Testis (tissue), 3 donors: Measurements from ENCODE around the gene UBAC1. TPM values are rescaled to one million over a fixed set of nuclear protein-coding genes. Genes with fewer than 3 reads are reported as not detected.
"Not testable (repeated sequence)": the region's sequence is repeated elsewhere in the genome, so short reads cannot be mapped to it uniquely, and the experiment has no call there.

Experiments used
- DNase-seq: peaks from one replicate; pipeline ENCODE4 v3.0.0-alpha.2; 2019
- H3K27ac ChIP-seq, 2 donors: fragments of 200-600 bp; sonication (generic); one replicate each; pipeline ENCODE4 v1.5.1; 2019
- H3K27me3 ChIP-seq: fragments of 200-600 bp; sonication (generic); one replicate; pipeline ENCODE4 v1.5.1; 2019
- H3K36me3 ChIP-seq: fragments of 200-600 bp; sonication (generic); one replicate; pipeline ENCODE4 v1.5.1; 2017; ENCODE audit warnings: low read depth; ENCODE audit errors: missing control alignments
- H3K4me1 ChIP-seq: fragments of 200-600 bp; sonication (generic); one replicate; pipeline ENCODE4 v1.5.1; 2019
- H3K4me3 ChIP-seq, 2 donors: fragments of 200-600 bp; sonication (generic); one replicate each; pipeline ENCODE4 v1.5.1; 2017 to 2019
- H3K9me3 ChIP-seq: fragments of 200-600 bp; sonication (generic); one replicate; pipeline ENCODE4 v1.5.1; 2017
- CTCF ChIP-seq, 3 experiments: fragments of 450-650 bp in 2 of 3; fragments of 200-600 bp in 1 of 3; sonication (generic) in 1 of 3; IDR thresholded peaks; one replicate each; pipeline ENCODE4 v1.5.1; 2016 to 2019; ENCODE audit warnings: antibody characterized with exemption in 3 of 3, mild to moderate bottlenecking in 2 of 3, moderate library complexity in 1 of 3
- POLR2A ChIP-seq: fragments of 450-650 bp; IDR thresholded peaks from one replicate; pipeline ENCODE4 v1.6.1; 2017; ENCODE audit warnings: antibody characterized with exemption, mild to moderate bottlenecking, moderate library complexity
- WGBS, 2 donors: methylation state at CpG; one replicate each; pipeline ENCODE4 v1.1.5; 2018; 5-methylcytosine and 5-hydroxymethylcytosine counted together
- intact Hi-C: fragments of 100-400 bp; cut with DNase I; formaldehyde crosslinking; loops from one replicate; pipeline ENCODE4 v1.15.1; 2023; ENCODE audit warnings: low total_unique reads
- polyA plus RNA-seq: library from polyadenylated mRNA; stranded (reverse); fragments of 350-450 nt; fragmentation: Illumina TruSeq; extraction: RNeasy Lipid Tissue Mini Kit (QIAGEN cat#74804); gene quantifications from one replicate; pipeline ENCODE4 v1.2.3, GENCODE V29; 2014; ENCODE audit warnings: low read depth, low replicate concordance; ENCODE audit not compliant: insufficient read depth
- total RNA-seq, 2 donors: library from RNA; depleted of rRNA; stranded (reverse); fragments of >200 nt; gene quantifications; one replicate each; pipeline ENCODE4 v1.2.3, GENCODE V29; 2016

The UBAC1 gene
- total and polyA plus RNA-seq, 3 donors from 2014 or later = 82.2 to 99.5 (median 92.5) TPM

GRCh38 chr9:135946392-135946994 lies 14.7 kb downstream of the UBAC1 start:
- no peak for DNase-seq
- TF ChIP-seq POLR2A (no peak), CTCF (IDR thresholded peaks at IDR 0.05) (no peak)
- Histone ChIP-seq H3K27ac (no peak overlapping the region), H3K36me3 (no peaks in the 10 kb centered on the region), H3K4me3 (no peak overlapping the region), H3K4me1 (no peaks in the 10 kb centered on the region), H3K9me3 (no peaks in the 10 kb centered on the region), H3K27me3 (no peaks in the 10 kb centered on the region)
- 91% methylated on average over 11 to 14 of the region's 14 CpGs for WGBS, 2 donors
- intact Hi-C loops = no loop called here

DNA sequence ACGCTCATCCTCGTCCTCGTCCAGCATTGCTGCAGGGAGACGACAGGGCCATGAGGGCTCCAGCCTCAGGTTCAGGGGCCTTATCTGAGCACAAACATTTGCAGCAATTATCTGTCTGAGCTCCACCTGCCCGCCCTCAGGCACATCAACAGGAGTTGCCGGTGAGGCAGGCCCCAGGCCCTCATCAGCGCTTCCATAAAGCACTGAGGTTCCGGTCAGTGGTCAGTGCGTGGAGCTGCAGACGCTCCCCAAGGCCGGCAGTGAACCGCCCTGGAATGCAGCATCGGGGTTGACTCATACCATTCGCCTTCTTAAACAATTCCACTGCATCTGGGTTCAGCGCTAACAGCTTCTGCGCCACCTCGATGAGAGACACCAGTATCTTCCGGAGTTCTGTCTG lies 15.2 kb downstream of the UBAC1 start:
- no peak for DNase-seq
- WGBS, 2 donors = 96 to 97% methylated on average over 11 to 18 of the region's 18 CpGs
- no peaks in the 10 kb centered on the region for H3K4me1 ChIP-seq
- H3K9me3 ChIP-seq = no peaks in the 10 kb centered on the region
- no peaks in the 10 kb centered on the region for H3K36me3 ChIP-seq
- no peaks in the 10 kb centered on the region for H3K27me3 ChIP-seq
- no peak for TF ChIP-seq POLR2A
- no peak for TF ChIP-seq CTCF (IDR thresholded peaks at IDR 0.05)
- H3K4me3 ChIP-seq = no peak overlapping the region
- H3K27ac ChIP-seq = no peak overlapping the region
- intact Hi-C loops = no loop called here

DNA sequence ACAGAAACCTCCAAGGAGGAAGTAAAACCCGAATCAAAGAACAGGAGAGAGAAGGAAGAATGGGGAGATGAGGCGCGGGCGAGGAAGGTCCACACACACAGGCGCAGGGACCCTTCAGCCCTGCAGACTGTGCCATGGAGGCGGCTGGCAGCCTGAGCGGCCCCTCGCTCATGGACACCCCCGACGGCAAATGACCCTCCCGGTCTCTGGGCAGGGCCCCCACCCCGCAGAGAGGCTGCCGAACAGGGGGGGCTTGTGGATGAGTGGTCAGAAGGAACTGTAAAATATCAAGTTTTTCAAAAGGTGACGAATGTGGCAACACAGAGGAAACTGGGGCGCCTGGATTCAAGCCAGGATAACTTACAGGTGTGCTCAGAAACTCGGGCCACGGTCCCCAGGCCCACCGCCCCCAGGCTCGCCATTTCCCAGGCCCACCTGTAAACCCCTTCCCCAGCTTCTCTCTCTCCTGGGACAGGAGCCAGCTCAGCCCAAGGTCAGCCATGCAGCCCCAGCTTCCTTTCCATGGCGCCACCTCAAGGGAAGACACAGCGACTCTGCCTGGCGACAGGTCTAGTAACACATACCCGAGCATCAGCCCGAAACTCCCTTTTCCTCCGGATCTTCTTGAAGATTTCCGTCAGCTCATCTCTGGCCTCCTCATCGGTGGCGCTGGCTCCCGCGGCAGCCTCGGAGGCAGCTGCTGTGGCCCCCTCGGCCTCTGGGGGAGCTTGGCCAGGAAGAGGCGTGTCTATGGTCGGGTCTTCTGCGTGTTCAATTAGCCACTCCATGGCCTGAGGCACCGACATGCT lies 16.5 kb downstream of the UBAC1 start:
- 80 to 88% methylated on average over 29 to 36 of the region's 36 CpGs for WGBS, 2 donors

DNA sequence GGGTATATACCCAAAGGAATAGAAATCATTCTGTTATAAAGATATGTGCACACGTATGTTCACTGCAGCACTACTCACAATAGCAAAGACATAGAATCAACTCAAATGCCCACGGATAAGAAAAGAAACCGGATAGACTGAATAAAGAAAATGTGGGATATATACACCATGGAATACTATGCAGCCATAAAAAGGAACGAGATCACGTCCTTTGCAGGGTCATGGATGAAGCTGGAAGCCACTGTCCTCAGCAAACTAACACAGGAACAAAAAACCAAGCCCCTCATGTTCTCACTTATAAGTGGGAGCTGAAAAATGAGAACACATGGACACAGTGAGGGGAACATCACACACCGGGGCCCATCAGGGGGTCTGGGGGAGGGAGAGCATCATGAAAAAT lies 17.6 kb downstream of the UBAC1 start:
- H3K27ac ChIP-seq, H3K9me3 ChIP-seq, H3K4me3 ChIP-seq, H3K4me1 ChIP-seq, H3K36me3 ChIP-seq, H3K27me3 ChIP-seq, DNase-seq, intact Hi-C loops: not testable (repeated sequence)
- 84 to 95% methylated on average over 6 of the region's 6 CpGs for WGBS, 2 donors

More for the DNA sequence above, 16.5 kb downstream of the UBAC1 start:
- H3K4me1 ChIP-seq = no peaks in the 10 kb centered on the region
- H3K9me3 ChIP-seq = no peaks in the 10 kb centered on the region
- H3K36me3 ChIP-seq = no peaks in the 10 kb centered on the region
- no peak for DNase-seq
- no peak overlapping the region for H3K4me3 ChIP-seq
- no peak for TF ChIP-seq POLR2A
- no peak for TF ChIP-seq CTCF (IDR thresholded peaks at IDR 0.05)
- no peak overlapping the region for H3K27ac ChIP-seq
- no peaks in the 10 kb centered on the region for H3K27me3 ChIP-seq
- intact Hi-C loops = no loop called here

GRCh38 chr9:135941288-135941995 lies 19.7 kb downstream of the UBAC1 start:
- Histone ChIP-seq H3K9me3 (no peaks in the 10 kb centered on the region), H3K27me3 (no peaks in the 10 kb centered on the region), H3K27ac (no peak overlapping the region), H3K36me3 (no peaks in the 10 kb centered on the region), H3K4me1 (no peaks in the 10 kb centered on the region), H3K4me3 (no peak overlapping the region)
- no peak for DNase-seq
- intact Hi-C loops = no loop called here
- 88 to 90% methylated on average over 10 to 13 of the region's 13 CpGs for WGBS, 2 donors
- TF ChIP-seq CTCF (IDR thresholded peaks at IDR 0.05) (no peak), POLR2A (no peak)
